OCI-LY1 (cell line): Measurements from ENCODE around the gene IRAK1BP1.

Experiments
- CTCF ChIP-seq: fragments of 200-600 bp; sonication (generic), shearing (Covaris generic); IDR thresholded peaks from 2 replicates; pipeline ENCODE4 v1.5.1; 2017; ENCODE audit warnings: mild to moderate bottlenecking, antibody characterized with exemption, low read length, moderate library complexity, mixed read lengths
- EZH2 ChIP-seq: fragments of 200-600 bp; sonication (generic), shearing (Covaris generic); IDR thresholded peaks from 2 replicates; pipeline ENCODE4 v1.8.0; 2017; ENCODE audit warnings: borderline replicate concordance, mixed run types, mild to moderate bottlenecking, antibody characterized with exemption, low read length, moderate library complexity, mixed read lengths

DNA sequence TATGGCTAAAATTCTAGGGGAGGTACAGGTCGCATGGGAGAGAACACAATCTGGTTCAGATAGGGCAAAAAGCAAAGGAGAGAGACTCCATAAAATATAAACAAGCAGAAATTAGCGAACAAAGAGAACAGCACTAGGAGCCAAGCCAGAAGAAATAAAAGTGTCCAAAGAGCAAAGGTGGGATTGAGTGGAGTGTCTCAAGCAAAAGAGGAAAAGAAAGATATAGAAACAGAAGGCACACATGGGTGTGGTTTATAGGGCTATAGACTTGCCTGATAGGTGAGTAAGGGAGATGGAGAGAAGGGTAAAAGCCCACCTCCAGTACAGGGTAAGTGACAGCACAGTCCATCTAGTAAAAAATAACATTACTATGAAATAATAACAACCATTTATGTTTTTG is 36.5 kb upstream of the IRAK1BP1 start:
- no peak for TF ChIP-seq CTCF
- TF ChIP-seq EZH2: no peak
